HCT116 (cell line): ENCODE data around the gene PRKG1.

Experiments used
- CTCF ChIP-seq, 3 experiments: fragments of 200-600 bp in 1 of 3; sonication (generic) in 1 of 3; IDR thresholded peaks in 2 of 3; conservative IDR thresholded peaks in 1 of 3; 2 replicates each; pipeline ENCODE4 v1.5.1; 2012 to 2017; ENCODE audit warnings: low read depth in 2 of 3, low read length in 2 of 3, antibody characterized with exemption in 1 of 3, borderline replicate concordance in 1 of 3, control low read depth in 1 of 3, mild to moderate bottlenecking in 1 of 3, mixed read lengths in 1 of 3, mixed run types in 1 of 3, moderate library complexity in 1 of 3; ENCODE audit not compliant: insufficient read depth in 1 of 3
- RAD21 ChIP-seq: IDR thresholded peaks from 2 replicates; pipeline ENCODE4 v1.6.1; 2012; ENCODE audit warnings: low read depth, mild to moderate bottlenecking
- SIN3A ChIP-seq: IDR thresholded peaks from 2 replicates; pipeline ENCODE4 v1.6.1; 2012; ENCODE audit warnings: low read depth

- TF ChIP-seq RAD21 (no peak), CTCF (IDR thresholded peaks at IDR 0.05 in 2 of 3, conservative IDR thresholded peaks at IDR 0.05 in 1 of 3; ENCODE audit: borderline replicate concordance in 1 of 3, insufficient read depth in 1 of 3, low read depth in 2 of 3, low read length in 2 of 3) (no peak), SIN3A (no peak)
Observed at GRCh38 chr10:52032681-52033629, 958.7 kb downstream of the PRKG1 start.
